Fibroblast of lung (primary cell): Measurements from ENCODE around the gene EIF4E. TPM values are rescaled to one million over a fixed set of nuclear protein-coding genes. Genes with fewer than 3 reads are reported as not detected.

ENCODE experiments used
- DNase-seq, 2 donors: peaks; one replicate each; pipeline versions ENCODE4 v3.0.0 to v3.0.0-alpha.2; 2010; ENCODE audit warnings: low read depth in 2 of 2
- H2AFZ ChIP-seq: 2 replicates; pipeline ENCODE4 v1.5.1; 2012; ENCODE audit warnings: low read length, control low read depth, inconsistent platforms
- H3K27ac ChIP-seq: 2 replicates; pipeline ENCODE4 v1.5.1; 2011; ENCODE audit warnings: low read length, control low read depth; ENCODE audit not compliant: insufficient read depth
- H3K27me3 ChIP-seq: 2 replicates; pipeline ENCODE4 v1.5.1; 2011; ENCODE audit warnings: mild to moderate bottlenecking, low read length; ENCODE audit not compliant: control insufficient read depth, insufficient read depth
- H3K36me3 ChIP-seq: 2 replicates; pipeline ENCODE4 v1.5.1; 2011; ENCODE audit warnings: low read length; ENCODE audit not compliant: control insufficient read depth, insufficient read depth
- H3K4me1 ChIP-seq: 2 replicates; pipeline ENCODE4 v1.5.1; 2011; ENCODE audit warnings: low read length; ENCODE audit not compliant: control insufficient read depth, insufficient read depth; ENCODE audit errors: extremely low read depth
- H3K4me2 ChIP-seq: 2 replicates; pipeline ENCODE4 v1.5.1; 2011; ENCODE audit warnings: low read length, control low read depth; ENCODE audit not compliant: insufficient read depth; ENCODE audit errors: extremely low read depth
- H3K4me3 ChIP-seq, 4 experiments: fragments of 200-600 bp in 1 of 4; sonication (generic) in 1 of 4; replicated peaks in 1 of 4; 2 replicates each; pipeline ENCODE4 v1.5.1; 2011 to 2016; ENCODE audit warnings: low read length in 4 of 4, low read depth in 3 of 4, mild to moderate bottlenecking in 3 of 4, control low read depth in 2 of 4, inconsistent platforms in 1 of 4, mixed read lengths in 1 of 4; ENCODE audit not compliant: insufficient read depth in 1 of 4; ENCODE audit errors: control extremely low read depth in 1 of 4
- H3K79me2 ChIP-seq: 2 replicates; pipeline ENCODE4 v1.5.1; 2012; ENCODE audit warnings: mild to moderate bottlenecking, low read length, inconsistent platforms; ENCODE audit not compliant: control insufficient read depth, insufficient read depth
- H3K9ac ChIP-seq: 2 replicates; pipeline ENCODE4 v1.5.1; 2011; ENCODE audit warnings: mild to moderate bottlenecking, low read length, control low read depth; ENCODE audit not compliant: insufficient read depth
- H3K9me3 ChIP-seq: 2 replicates; pipeline ENCODE4 v1.5.1; 2012; ENCODE audit warnings: low read depth, low read length; ENCODE audit not compliant: control insufficient read depth, insufficient read depth
- H4K20me1 ChIP-seq: 2 replicates; pipeline ENCODE4 v1.5.1; 2011; ENCODE audit warnings: low read length; ENCODE audit not compliant: control insufficient read depth, insufficient read depth; ENCODE audit errors: extremely low read depth
- CTCF ChIP-seq, 2 donors: IDR thresholded peaks in 1 of 2; conservative IDR thresholded peaks in 1 of 2; 1 replicate in 1 of 2; 2 replicates in 1 of 2; pipeline ENCODE4 v1.5.1; 2011 to 2012; ENCODE audit warnings: low read length in 2 of 2, control low read depth in 1 of 2, inconsistent platforms in 1 of 2, low read depth in 1 of 2, mild to moderate bottlenecking in 1 of 2
- EZH2 ChIP-seq: IDR thresholded peaks from 2 replicates; pipeline ENCODE4 v1.5.1; 2012; ENCODE audit warnings: low read length, control low read depth, mild to moderate bottlenecking; ENCODE audit errors: missing control alignments
- polyA plus RNA-seq, 2 donors: library from polyadenylated mRNA; depleted of rRNA in 1 of 2; stranded (reverse) in 1 of 2; unstranded in 1 of 2; fragments of >200 nt; gene quantifications; 2 replicates each; pipeline ENCODE4 v1.2.1, GENCODE V29; 2011 to 2012; ENCODE audit warnings: missing spikeins in 1 of 2
- total RNA-seq: library from RNA; depleted of rRNA; stranded (reverse); fragments of >200 nt; gene quantifications from 2 replicates; pipeline ENCODE4 v1.2.1, GENCODE V29; 2014

EIF4E gene
- total and polyA plus RNA-seq, 2 donors (not counting 1 experiment from before 2014, with no cell fraction given) = 124 to 138 TPM

GRCh38 chr4:98969878-98970785, 41.2 kb upstream of the EIF4E start:
- Histone ChIP-seq H3K4me3 (no peak overlapping the region), H3K4me2 (no peak overlapping the region), H3K27me3 (no peaks in the 10 kb centered on the region), H2AFZ (no peak overlapping the region), H3K9me3 (no peaks in the 10 kb centered on the region), H3K79me2 (no peaks in the 10 kb centered on the region), H3K9ac (no peak overlapping the region), H3K36me3 (no peaks in the 10 kb centered on the region), H4K20me1 (no peaks in the 10 kb centered on the region), H3K4me1 (no peaks in the 10 kb centered on the region), H3K27ac (no peak overlapping the region)
- DNase-seq = no peak
- no peak for TF ChIP-seq EZH2
- no peak for TF ChIP-seq CTCF (conservative IDR thresholded peaks at IDR 0.05 in 1 of 2, IDR thresholded peaks at IDR 0.05 in 1 of 2; ENCODE audit: low read depth in 1 of 2, low read length in 2 of 2)

GRCh38 chr4:98967786-98968329, 38.9 kb upstream of the EIF4E start:
- no peak overlapping the region for H3K4me2 ChIP-seq
- H3K36me3 ChIP-seq = no peaks in the 10 kb centered on the region
- no peaks in the 10 kb centered on the region for H3K4me1 ChIP-seq
- H3K27me3 ChIP-seq = no peaks in the 10 kb centered on the region
- no peaks in the 10 kb centered on the region for H3K9me3 ChIP-seq
- no peak overlapping the region for H3K27ac ChIP-seq
- H2AFZ ChIP-seq = no peak overlapping the region
- H4K20me1 ChIP-seq = no peaks in the 10 kb centered on the region
- no peaks in the 10 kb centered on the region for H3K79me2 ChIP-seq
- no peak for TF ChIP-seq EZH2
- TF ChIP-seq CTCF (conservative IDR thresholded peaks at IDR 0.05 in 1 of 2, IDR thresholded peaks at IDR 0.05 in 1 of 2; ENCODE audit: low read depth in 1 of 2, low read length in 2 of 2) = no peak
- H3K9ac ChIP-seq = no peak overlapping the region
- no peak overlapping the region for H3K4me3 ChIP-seq
- no peak for DNase-seq

GRCh38 chr4:98966926-98967325, 38.0 kb upstream of the EIF4E start:
- Histone ChIP-seq H3K9ac (no peak overlapping the region), H3K27ac (no peak overlapping the region), H3K4me3 (no peak overlapping the region), H2AFZ (no peak overlapping the region), H3K9me3 (no peaks in the 10 kb centered on the region), H3K36me3 (no peaks in the 10 kb centered on the region), H3K4me2 (no peak overlapping the region), H4K20me1 (no peaks in the 10 kb centered on the region), H3K27me3 (no peaks in the 10 kb centered on the region), H3K79me2 (no peaks in the 10 kb centered on the region), H3K4me1 (no peaks in the 10 kb centered on the region)
- TF ChIP-seq EZH2 (no peak), CTCF (conservative IDR thresholded peaks at IDR 0.05 in 1 of 2, IDR thresholded peaks at IDR 0.05 in 1 of 2; ENCODE audit: low read depth in 1 of 2, low read length in 2 of 2) (no peak)
- no peak for DNase-seq
